ENCODE results near the gene DOCK10. TPM values are rescaled to one million over a fixed set of nuclear protein-coding genes. Genes with fewer than 3 reads are reported as not detected.
A peak's percentile ranks its signal among the peaks of the same experiment; 100 is the strongest.

Gene DOCK10
- total and polyA plus RNA-seq, 4 donors = 7.6 to 81.8 (median 42.6) TPM

GRCh38 chr2:224865016-224865415, 177.3 kb downstream of the DOCK10 start:
- Histone ChIP-seq H3K27me3 (ENCODE audit: control insufficient read depth in 1 of 2, insufficient read depth in 2 of 2, low read length in 1 of 2) (no peaks in the 10 kb centered on the region), H3K36me3 (ENCODE audit: control insufficient read depth in 1 of 2, insufficient read depth in 2 of 2, low read length in 1 of 2) (peaks cover 1 to 5% of the 10 kb centered on the region in 2 donors), H3K4me1 (ENCODE audit: control insufficient read depth in 1 of 2, insufficient read depth in 2 of 2, low read length in 2 of 2) (peaks cover under 1 to 2% of the 10 kb centered on the region in 2 donors), H3K4me3 (ENCODE audit: low read length in 2 of 2) (no peak overlapping the region), H3K9me3 (ENCODE audit: control insufficient read depth, low read length) (no peaks in the 10 kb centered on the region), H3K27ac (ENCODE audit: low read depth in 1 of 2, low read length in 2 of 2) (no peak overlapping the region)
- intact Hi-C loops (cut with DNase I) = no loop called here
- 90 to 96% methylated on average over 2 of the region's 2 CpGs for WGBS, 2 donors
- no peak for ATAC-seq (ENCODE audit: low FRiP score)
- DNase-seq = no peak

GRCh38 chr2:224861266-224861665, 181.0 kb downstream of the DOCK10 start:
- no peaks in the 10 kb centered on the region for H3K9me3 ChIP-seq (ENCODE audit: control insufficient read depth, low read length)
- no peak overlapping the region for H3K27ac ChIP-seq (ENCODE audit: low read depth in 1 of 2, low read length in 2 of 2)
- H3K36me3 ChIP-seq (ENCODE audit: control insufficient read depth in 1 of 2, insufficient read depth in 2 of 2, low read length in 1 of 2) = peaks cover 1 to 2% of the 10 kb centered on the region in 2 donors
- H3K27me3 ChIP-seq (ENCODE audit: control insufficient read depth in 1 of 2, insufficient read depth in 2 of 2, low read length in 1 of 2) = no peaks in the 10 kb centered on the region
- H3K4me1 ChIP-seq (ENCODE audit: control insufficient read depth in 1 of 2, insufficient read depth in 2 of 2, low read length in 2 of 2) = peaks cover 0 to 2% of the 10 kb centered on the region in 2 donors
- DNase-seq = no peak
- no peak overlapping the region for H3K4me3 ChIP-seq (ENCODE audit: low read length in 2 of 2)
- ATAC-seq (ENCODE audit: low FRiP score) = no peak
- WGBS, 2 donors = 70 to 71% methylated on average over 4 of the region's 4 CpGs
- intact Hi-C loops (cut with DNase I) = no loop called here

- peaks cover 0 to 2% of the 10 kb centered on the region in 2 donors for H3K4me1 ChIP-seq (ENCODE audit: control insufficient read depth in 1 of 2, insufficient read depth in 2 of 2, low read length in 2 of 2)
- H3K27ac ChIP-seq (ENCODE audit: low read depth in 1 of 2, low read length in 2 of 2) = no peak overlapping the region
- intact Hi-C loops (cut with DNase I) = no loop called here
- no peaks in the 10 kb centered on the region for H3K27me3 ChIP-seq (ENCODE audit: control insufficient read depth in 1 of 2, insufficient read depth in 2 of 2, low read length in 1 of 2)
- no peaks in the 10 kb centered on the region for H3K9me3 ChIP-seq (ENCODE audit: control insufficient read depth, low read length)
- no peak for ATAC-seq (ENCODE audit: low FRiP score)
- DNase-seq = no peak
- H3K4me3 ChIP-seq (ENCODE audit: low read length in 2 of 2) = no peak overlapping the region
- peaks cover 0 to 3% of the 10 kb centered on the region in 2 donors for H3K36me3 ChIP-seq (ENCODE audit: control insufficient read depth in 1 of 2, insufficient read depth in 2 of 2, low read length in 1 of 2)
Measured at GRCh38 chr2:224860786-224861185, 181.5 kb downstream of the DOCK10 start.

GRCh38 chr2:224851811-224852210, 190.5 kb downstream of the DOCK10 start:
- Histone ChIP-seq H3K27ac (ENCODE audit: low read depth in 1 of 2, low read length in 2 of 2) (peak overlapping the region in 1 of 2 donors; percentile 71), H3K27me3 (ENCODE audit: control insufficient read depth in 1 of 2, insufficient read depth in 2 of 2, low read length in 1 of 2) (no peaks in the 10 kb centered on the region), H3K9me3 (ENCODE audit: control insufficient read depth, low read length) (no peaks in the 10 kb centered on the region), H3K4me1 (ENCODE audit: control insufficient read depth in 1 of 2, insufficient read depth in 2 of 2, low read length in 2 of 2) (no peaks in the 10 kb centered on the region), H3K4me3 (ENCODE audit: low read length in 2 of 2) (no peak overlapping the region), H3K36me3 (ENCODE audit: control insufficient read depth in 1 of 2, insufficient read depth in 2 of 2, low read length in 1 of 2) (peaks cover 0 to 4% of the 10 kb centered on the region in 2 donors)
- ATAC-seq (ENCODE audit: low FRiP score) = no peak
- no peak for DNase-seq
- 24 to 25% methylated on average over 12 of the region's 12 CpGs for WGBS, 2 donors
- intact Hi-C loops (cut with DNase I) = no loop called here

- H3K27ac ChIP-seq (ENCODE audit: low read depth in 1 of 2, low read length in 2 of 2) = no peak overlapping the region
- no peaks in the 10 kb centered on the region for H3K27me3 ChIP-seq (ENCODE audit: control insufficient read depth in 1 of 2, insufficient read depth in 2 of 2, low read length in 1 of 2)
- no peak overlapping the region for H3K4me3 ChIP-seq (ENCODE audit: low read length in 2 of 2)
- intact Hi-C loops (cut with DNase I) = no loop called here
- H3K9me3 ChIP-seq (ENCODE audit: control insufficient read depth, low read length) = no peaks in the 10 kb centered on the region
- ATAC-seq (ENCODE audit: low FRiP score) (no peak), DNase-seq (no peak)
- 97 to 98% methylated on average over 1 of the region's 1 CpG for WGBS, 2 donors
- H3K36me3 ChIP-seq (ENCODE audit: control insufficient read depth in 1 of 2, insufficient read depth in 2 of 2, low read length in 1 of 2) = peaks cover 0 to 2% of the 10 kb centered on the region in 2 donors
- H3K4me1 ChIP-seq (ENCODE audit: control insufficient read depth in 1 of 2, insufficient read depth in 2 of 2, low read length in 2 of 2) = no peaks in the 10 kb centered on the region
Measured at GRCh38 chr2:224850081-224850480, 192.2 kb downstream of the DOCK10 start.

- H3K27ac ChIP-seq (ENCODE audit: low read depth in 1 of 2, low read length in 2 of 2) = no peak overlapping the region
- no peaks in the 10 kb centered on the region for H3K27me3 ChIP-seq (ENCODE audit: control insufficient read depth in 1 of 2, insufficient read depth in 2 of 2, low read length in 1 of 2)
- H3K4me1 ChIP-seq (ENCODE audit: control insufficient read depth in 1 of 2, insufficient read depth in 2 of 2, low read length in 2 of 2) = no peaks in the 10 kb centered on the region
- no peak overlapping the region for H3K4me3 ChIP-seq (ENCODE audit: low read length in 2 of 2)
- no peak for ATAC-seq (ENCODE audit: low FRiP score)
- 79 to 83% methylated on average over 6 of the region's 6 CpGs for WGBS, 2 donors
- DNase-seq = no peak
- intact Hi-C loops (cut with DNase I) = no loop called here
- peaks cover 0 to 2% of the 10 kb centered on the region in 2 donors for H3K36me3 ChIP-seq (ENCODE audit: control insufficient read depth in 1 of 2, insufficient read depth in 2 of 2, low read length in 1 of 2)
- H3K9me3 ChIP-seq (ENCODE audit: control insufficient read depth, low read length) = no peaks in the 10 kb centered on the region
Measured at GRCh38 chr2:224849264-224849663, 193.0 kb downstream of the DOCK10 start.

- intact Hi-C loops (cut with DNase I) = no loop called here
- no peaks in the 10 kb centered on the region for H3K27me3 ChIP-seq (ENCODE audit: control insufficient read depth in 1 of 2, insufficient read depth in 2 of 2, low read length in 1 of 2)
- H3K27ac ChIP-seq (ENCODE audit: low read depth in 1 of 2, low read length in 2 of 2) = peak overlapping the region in 1 of 2 donors; percentile 25
- DNase-seq = peak; percentile 82 to 84
- H3K36me3 ChIP-seq (ENCODE audit: control insufficient read depth in 1 of 2, insufficient read depth in 2 of 2, low read length in 1 of 2) = peaks cover 0 to 2% of the 10 kb centered on the region in 2 donors
- WGBS, 2 donors = 49 to 52% methylated on average over 7 of the region's 7 CpGs
- ATAC-seq (ENCODE audit: low FRiP score) = peak; percentile 55
- H3K4me3 ChIP-seq (ENCODE audit: low read length in 2 of 2) = no peak overlapping the region
- H3K9me3 ChIP-seq (ENCODE audit: control insufficient read depth, low read length) = no peaks in the 10 kb centered on the region
- no peaks in the 10 kb centered on the region for H3K4me1 ChIP-seq (ENCODE audit: control insufficient read depth in 1 of 2, insufficient read depth in 2 of 2, low read length in 2 of 2)
Measured at GRCh38 chr2:224847961-224848850, 194.1 kb downstream of the DOCK10 start.

GRCh38 chr2:224847381-224847780, 194.9 kb downstream of the DOCK10 start:
- no peak for DNase-seq
- 94 to 95% methylated on average over 2 of the region's 2 CpGs for WGBS, 2 donors
- Histone ChIP-seq H3K9me3 (ENCODE audit: control insufficient read depth, low read length) (no peaks in the 10 kb centered on the region), H3K4me1 (ENCODE audit: control insufficient read depth in 1 of 2, insufficient read depth in 2 of 2, low read length in 2 of 2) (no peaks in the 10 kb centered on the region), H3K4me3 (ENCODE audit: low read length in 2 of 2) (no peak overlapping the region), H3K27me3 (ENCODE audit: control insufficient read depth in 1 of 2, insufficient read depth in 2 of 2, low read length in 1 of 2) (no peaks in the 10 kb centered on the region), H3K36me3 (ENCODE audit: control insufficient read depth in 1 of 2, insufficient read depth in 2 of 2, low read length in 1 of 2) (peaks cover 4% of the 10 kb centered on the region in 2 donors), H3K27ac (ENCODE audit: low read depth in 1 of 2, low read length in 2 of 2) (no peak overlapping the region)
- intact Hi-C loops (cut with DNase I) = no loop called here
- no peak for ATAC-seq (ENCODE audit: low FRiP score)

GRCh38 chr2:224846686-224847085, 195.6 kb downstream of the DOCK10 start:
- ATAC-seq (ENCODE audit: low FRiP score) (no peak), DNase-seq (no peak)
- Histone ChIP-seq H3K36me3 (ENCODE audit: control insufficient read depth in 1 of 2, insufficient read depth in 2 of 2, low read length in 1 of 2) (peaks cover 4% of the 10 kb centered on the region in 2 donors), H3K9me3 (ENCODE audit: control insufficient read depth, low read length) (no peaks in the 10 kb centered on the region), H3K4me1 (ENCODE audit: control insufficient read depth in 1 of 2, insufficient read depth in 2 of 2, low read length in 2 of 2) (no peaks in the 10 kb centered on the region), H3K27me3 (ENCODE audit: control insufficient read depth in 1 of 2, insufficient read depth in 2 of 2, low read length in 1 of 2) (no peaks in the 10 kb centered on the region), H3K27ac (ENCODE audit: low read depth in 1 of 2, low read length in 2 of 2) (no peak overlapping the region), H3K4me3 (ENCODE audit: low read length in 2 of 2) (no peak overlapping the region)
- intact Hi-C loops (cut with DNase I) = no loop called here
- WGBS, 2 donors = 96% methylated on average over 5 of the region's 5 CpGs

All from aorta (tissue), 5 donors.